NOMO-1 treated with DMSO at 0.1 percent for 48 hours (cell line): ENCODE measurements around the gene PARVA.

Experiments used
- DNase-seq: peaks from one replicate; lab custom pipeline; 2025; ENCODE audit not compliant: unreplicated experiment; lab: John Stamatoyannopoulos, UW

Gene PARVA

DNA sequence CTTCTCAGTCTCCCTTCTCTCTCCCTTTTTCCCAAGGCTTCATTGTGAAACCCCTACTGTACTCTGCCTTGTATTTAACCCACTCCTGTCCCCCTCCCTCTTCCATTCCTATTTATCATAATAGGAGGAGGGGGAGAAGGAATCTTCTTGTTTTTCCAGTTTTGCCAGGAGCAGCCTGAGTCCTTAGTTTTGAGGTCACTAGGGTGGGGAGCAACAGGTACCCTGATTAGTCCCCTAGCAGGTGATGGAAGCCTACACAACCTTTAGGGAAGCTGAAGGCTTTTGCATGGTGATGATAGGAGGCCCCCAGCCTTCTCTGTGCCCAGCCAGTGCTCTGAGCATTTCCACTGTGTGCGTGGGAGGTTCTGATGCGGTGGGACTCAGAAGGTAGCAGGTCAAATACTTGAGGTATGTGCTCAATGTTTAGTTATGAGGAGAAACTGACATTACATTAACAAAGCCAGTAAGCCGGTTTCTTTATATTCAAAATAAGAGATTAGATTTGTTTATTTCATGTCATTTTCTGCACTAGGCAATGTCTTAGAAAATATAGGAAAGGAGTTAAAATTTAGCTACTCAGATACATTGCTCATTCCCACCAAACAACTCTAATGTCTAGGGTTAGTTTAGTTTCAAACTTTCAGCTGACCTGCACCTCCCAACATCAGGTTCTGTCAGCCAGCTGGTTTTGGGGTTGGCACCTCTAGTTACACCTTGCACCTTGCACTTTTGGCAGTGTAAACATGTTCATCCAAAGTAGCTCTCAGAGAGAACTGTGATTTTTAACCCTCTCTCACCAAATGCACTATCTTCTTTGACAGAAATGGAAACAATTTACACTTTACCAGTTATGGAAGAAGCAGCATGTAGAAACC lies 26.0 kb downstream of the PARVA start:
- no peak for DNase-seq

DNA sequence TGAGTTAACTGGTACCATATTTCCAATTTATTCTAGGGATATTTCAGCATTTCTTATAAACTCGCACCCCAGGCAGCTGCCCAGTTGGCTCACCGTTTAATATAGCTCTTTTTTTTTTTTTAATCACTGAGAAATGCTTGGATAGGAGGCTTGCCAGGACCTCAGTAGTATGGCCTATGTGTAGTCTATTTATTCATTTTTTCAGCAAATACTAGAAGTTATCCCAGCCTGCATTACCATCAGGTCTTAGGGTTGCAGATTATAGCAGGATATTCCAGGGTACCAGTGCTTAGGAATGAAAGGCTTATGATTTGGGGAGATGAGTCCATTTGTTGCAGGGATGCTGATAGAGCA lies 26.6 kb downstream of the PARVA start:
- DNase-seq = no peak

DNA sequence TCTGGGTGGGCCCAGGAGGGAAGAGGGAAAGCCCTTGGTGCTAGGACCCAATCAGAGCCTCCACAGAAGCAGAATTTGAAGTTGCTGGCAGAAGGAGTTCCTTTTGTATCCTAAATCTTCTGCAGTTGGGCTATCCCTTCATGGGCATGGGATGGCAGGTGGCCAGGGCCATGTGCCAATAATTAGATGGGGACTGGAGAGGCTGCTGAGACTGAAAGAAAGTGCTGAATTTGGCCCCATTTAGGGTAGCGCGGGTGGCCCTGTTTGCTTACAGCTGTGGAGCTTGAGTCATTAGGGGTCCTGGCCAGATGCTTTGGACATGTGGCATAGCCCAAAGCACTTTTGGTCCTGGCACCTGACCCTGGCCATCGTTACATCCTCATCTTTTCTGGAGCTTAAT lies 27.1 kb downstream of the PARVA start:
- DNase-seq = no peak

DNA sequence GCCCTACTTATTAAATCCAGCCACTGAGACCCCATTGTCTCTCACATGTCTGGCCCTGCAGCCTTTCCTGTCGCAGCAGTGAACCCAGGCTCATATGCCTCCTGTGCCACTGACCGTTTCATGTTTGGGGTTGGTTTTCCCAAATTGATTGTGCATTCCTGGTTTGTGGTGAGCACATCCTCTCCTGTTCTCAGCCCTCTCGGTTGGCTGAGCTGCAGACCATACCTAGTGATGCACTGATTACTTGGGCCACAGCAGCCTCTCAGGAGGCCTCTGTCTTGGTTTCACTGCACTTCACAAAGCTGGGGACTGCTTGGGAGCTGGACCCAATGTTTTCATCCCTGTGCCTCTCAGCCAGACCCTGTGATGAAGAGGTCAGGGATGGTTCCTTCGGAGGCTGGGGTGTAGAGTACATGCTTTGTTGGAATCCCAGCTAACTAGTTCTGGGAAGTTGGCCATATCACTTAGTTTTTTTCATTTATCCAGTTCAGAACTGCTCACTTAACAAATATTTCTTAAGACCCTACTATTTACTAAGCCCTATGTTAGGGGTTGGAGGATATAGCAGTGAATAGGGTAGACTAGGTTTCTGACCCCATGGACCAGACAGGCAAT lies 30.9 kb downstream of the PARVA start:
- no peak for DNase-seq

DNA sequence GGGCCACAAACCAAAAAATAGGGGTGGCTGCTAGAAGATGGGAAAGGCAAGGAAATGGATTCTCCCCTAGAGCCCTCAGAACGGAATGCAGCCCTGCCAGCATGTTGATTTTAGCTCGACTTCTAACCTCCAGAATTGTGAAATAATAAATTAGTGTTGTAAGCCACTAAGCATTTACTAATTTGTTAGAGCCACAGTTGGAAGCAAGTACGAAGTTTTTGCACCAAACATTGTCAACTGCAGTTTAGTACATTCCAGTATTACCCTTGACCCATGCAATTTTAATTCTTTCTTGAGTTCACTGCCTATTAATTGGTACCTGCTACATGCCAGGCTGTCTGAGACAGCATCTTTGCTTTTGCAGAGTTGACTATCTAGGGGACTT lies 32.2 kb downstream of the PARVA start:
- DNase-seq = no peak

DNA sequence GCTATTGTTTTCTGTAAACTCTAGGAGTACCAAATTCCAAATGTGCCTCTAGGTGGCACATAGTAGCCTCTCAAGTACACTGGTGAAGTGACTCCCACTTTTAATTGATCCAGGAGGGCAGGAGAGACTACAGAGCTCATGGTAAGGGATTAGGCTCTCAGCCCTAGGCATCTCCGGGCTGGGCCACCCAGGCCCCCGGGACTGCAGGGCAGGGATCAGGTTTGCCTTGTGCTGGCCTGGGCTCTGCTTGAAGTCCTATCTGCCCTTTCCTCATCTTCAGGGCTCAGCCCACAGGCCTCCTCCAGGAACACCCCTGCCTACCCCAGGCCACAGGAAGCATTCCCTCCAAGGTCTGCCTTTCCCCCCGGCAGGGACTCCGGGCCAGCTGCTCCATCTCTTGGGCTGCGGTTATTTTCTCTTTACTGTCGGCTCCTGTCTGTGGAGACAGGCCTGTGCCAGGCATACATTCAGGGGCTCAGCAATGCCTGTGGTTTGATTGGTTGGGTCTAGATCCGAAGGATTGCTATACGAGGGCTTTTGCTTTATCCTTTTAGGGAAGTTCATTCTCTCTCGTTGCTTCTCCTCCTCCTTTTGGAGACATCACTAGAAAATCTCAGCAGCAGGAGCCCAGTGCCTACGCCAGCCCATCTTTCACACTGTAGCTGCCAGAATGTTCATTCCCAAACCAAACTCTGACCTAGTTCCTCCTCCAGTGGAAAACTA lies 32.8 kb downstream of the PARVA start:
- DNase-seq = no peak

DNA sequence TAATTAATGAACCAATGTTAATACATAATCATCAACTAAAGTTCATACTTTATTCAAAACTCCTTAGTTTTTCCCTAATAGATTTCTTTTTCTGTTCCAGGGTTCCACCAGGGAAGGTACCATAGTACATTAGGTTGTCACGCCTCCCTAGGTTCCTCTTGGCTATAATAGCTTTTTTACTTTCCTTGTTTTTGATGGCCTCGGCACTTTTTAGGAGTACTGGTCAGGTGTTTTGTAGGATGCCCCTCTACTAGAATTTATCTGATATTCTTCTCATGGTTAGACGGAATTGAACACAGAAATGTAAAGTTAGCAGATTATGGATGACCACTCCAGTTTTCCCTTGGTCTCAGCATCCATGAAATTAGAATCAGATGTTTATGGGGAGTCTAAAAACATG lies 34.0 kb downstream of the PARVA start:
- DNase-seq = no peak

DNA sequence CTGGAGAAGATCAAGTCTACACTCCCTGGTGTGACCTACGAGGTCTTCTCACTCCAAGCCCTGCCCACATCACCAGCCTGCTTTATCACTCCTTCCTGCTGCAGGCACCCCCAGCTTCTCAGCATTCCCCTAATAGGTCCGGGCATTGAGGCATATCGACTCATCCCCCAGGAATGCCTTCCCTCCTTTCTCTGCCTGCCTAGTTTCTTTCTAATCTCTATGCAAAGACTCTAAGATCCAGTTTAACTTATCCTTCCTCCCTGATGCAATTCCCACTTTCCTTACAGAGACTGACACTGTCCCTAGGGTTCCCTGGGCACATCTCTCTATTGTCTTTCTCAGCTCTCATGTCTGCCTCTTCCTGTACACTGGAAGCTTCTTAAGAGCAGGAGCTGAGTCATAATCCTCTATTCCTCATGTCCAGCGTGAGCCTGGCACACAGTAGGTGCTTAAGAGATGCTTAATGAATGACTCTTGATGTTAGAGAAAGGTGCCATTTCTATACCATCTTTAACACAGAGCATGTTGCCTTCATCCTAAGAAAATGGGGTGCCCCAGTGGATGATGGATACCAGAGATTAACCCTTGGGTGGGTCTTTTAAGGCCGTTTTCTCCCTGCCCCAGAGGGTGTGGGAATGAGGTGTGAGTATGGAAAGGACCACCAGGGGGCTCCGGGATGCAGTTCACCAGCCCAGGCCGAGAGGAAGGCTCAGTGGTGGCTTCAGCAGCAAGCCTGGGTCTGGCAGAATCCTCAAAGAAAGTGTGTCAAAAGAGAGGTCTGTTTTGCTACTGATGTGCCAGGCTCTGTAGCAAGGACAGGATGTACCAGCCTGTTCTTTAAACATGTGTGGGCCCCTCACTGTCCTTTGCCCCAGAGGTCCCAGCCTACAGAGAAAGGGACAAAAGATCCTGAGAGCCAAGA lies 34.7 kb downstream of the PARVA start:
- peak; percentile 26 for DNase-seq

DNA sequence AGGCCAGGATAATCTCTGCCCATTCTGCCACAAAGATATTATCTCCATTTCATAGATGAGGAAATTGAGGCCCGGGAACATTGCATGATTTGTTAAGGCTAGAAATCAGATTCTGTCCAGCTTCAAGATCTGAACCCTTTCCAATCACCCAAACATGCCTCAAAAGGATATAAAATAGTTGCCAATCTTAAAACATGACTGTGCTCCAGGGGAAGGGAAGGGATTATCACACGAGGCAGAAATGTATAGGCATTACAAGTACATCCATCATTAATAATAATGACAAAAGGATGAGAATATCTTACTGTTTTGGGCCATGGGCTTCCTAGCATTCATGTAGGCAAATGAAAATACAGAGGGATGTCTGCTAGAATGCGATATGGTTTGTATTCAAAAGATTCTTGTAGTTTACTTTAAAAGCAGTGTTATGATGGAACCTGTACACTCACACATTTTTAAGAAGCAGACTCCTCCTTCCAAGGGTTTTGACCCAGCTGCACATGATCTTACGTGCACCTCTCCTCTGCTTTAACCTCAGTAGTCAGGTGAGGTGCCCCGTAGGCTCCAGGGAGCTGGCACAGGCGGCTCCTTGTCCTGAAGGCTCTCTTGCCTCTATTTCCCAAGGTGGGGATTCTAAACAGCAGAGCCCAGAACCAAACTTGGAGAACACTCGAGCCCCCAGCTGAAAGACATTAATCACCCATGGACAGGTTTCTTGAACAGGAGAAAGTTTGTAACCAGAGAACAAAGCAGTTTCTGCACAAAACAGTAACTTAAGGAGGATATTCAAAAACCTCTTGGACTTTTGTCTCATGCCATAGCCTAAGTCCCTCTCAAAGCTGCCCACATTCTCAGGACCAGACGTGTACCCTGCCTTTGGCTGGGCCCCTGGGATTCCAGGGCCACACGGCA lies 36.0 kb downstream of the PARVA start:
- no peak for DNase-seq

DNA sequence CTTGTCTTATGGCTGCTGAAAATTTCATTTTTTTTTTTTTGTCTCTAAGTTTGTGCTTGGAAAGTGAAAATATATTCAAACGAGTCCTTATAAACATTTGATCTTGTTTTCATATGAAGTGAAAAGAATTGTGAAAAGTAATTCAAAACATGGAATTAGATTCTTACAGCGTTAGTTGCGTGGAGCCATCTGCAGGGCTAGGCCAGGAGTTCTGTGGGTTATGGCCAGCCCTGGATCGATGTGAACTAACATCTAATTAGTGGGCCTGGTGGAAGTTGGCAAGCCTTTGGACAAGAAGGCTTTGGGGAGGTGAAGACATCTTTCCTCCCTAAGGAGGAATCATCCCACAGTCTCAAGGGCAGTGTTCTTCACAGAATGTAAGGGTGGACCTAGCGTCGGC lies 37.2 kb downstream of the PARVA start:
- no peak for DNase-seq

DNA sequence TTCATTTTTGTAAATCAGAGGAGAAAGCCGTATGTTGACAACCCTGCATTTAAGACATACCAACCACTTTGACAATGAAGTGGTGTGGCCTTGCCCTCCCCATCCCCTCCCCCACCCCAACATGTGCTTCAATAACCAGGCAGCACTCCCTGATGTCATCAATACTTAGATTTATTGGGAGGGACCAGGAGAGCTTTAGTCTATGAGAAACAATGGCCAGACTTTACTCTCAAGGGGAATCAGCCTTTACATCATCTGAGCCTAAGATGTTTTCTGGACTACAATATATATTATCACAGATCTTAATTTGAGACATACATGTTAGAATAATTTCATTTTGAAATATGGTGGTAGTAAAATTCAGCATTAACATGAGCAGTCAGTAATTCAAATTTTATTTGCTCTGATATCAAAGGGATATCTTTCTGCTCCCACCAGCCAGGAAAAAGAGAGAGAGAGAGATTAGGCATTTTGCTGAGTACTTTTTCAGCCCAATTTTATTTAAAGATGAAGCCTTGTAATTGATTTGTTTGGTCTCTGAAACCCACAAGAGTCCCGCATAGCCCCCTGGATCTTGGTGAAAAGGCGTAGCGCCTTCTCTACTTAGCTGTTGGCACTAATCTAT lies 38.1 kb downstream of the PARVA start:
- DNase-seq = no peak

DNA sequence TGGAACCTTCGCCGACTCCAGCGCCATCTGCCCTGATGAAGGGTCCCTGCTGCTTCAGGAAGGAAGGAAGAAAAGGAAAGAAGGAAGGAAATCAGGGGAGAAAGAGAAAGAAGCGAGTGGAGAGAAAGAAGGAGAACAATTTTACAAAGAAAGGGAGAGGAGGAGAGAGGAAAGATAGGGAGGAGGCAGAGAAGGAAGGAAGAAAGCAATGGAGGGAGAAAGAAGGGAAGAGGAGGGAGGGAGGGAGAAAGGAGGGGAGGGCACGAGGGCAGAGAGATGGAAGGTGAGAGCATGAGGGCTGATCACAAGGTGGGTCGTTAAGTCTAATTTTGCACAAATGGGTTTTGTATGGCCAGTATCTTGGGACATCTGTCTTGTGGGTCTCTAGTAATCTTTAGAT lies 39.2 kb downstream of the PARVA start:
- DNase-seq = no peak

DNA sequence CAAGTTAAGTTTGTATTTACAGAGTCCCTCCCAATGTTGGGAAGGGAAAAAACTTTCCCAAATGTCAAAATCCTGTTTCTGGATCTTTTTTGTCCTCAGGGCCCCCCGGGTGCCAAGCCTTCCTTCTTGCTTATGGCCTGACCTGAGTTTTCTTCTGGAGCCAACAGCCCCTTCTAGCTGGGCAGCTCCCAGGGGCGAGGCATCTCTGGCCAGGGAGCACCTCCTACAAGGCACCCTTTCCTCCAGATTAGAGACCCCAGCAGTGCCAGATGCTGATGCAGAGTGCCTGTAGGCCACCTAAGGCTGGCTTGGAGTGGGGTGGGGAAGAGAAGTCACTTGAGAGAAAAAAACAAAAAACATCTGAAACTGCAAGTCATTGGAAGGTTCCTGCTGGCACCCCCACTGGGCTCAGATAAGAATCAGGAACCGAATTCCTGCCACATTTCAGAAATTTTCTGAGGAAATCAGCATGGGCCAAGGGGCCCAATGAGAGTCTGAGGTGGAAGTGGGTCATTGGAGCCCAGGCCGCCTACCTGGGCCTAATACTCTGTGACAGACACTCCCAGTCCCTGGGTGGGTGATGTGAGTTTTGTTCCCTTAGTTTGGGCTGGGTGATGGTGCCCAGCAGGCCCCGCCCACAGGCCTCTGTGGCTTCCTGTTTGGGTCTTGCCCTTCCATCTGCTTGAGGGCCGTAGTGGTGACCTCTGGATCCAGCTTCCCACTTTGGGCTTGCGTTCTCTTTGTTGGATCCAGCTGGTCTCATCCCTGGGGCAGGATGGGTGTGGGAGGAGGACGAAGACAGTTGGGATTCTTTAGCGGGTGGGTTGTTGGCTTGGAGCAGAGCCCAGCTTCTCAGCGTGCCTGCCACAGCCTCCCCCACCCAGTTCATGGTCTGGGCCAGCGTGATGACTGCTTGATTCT lies 40.6 kb downstream of the PARVA start:
- DNase-seq = no peak

DNA sequence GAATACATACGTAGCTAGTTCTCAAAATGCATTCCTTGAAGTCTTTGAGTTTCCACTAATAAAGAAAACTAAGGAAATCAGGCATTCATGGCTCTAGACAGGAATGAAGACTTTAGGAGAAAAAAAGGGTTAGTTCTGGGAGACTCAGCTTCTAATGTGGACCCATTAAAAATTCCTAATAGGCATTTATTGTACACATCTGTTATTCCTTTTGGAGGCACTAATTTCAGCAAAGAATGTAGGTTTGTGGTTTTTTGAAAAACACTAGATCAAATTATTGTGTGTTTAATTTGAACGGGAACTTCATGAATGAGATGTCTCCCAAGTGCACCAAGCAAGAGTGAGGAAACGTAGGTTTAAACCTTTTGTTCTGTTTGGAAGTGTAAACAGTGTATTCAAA lies 42.7 kb downstream of the PARVA start:
- no peak for DNase-seq

DNA sequence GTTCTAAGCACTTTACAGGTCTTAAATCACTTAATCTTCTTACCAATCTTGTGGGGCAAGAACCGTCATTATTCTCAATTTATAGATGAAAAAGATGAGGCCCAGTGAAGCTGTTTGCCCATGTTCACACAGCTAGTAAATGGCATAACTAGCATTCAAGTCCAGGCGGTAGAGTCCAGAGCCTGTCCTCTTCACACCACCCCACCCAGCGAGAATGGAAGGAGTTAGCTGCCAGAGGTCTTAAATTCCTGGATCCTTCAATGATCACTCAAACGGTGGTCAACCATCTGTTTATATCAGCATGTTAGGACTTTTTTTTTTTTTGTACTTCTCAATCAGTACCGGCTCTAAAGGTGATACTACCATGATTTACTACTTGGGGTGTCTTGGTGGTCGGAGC lies 43.3 kb downstream of the PARVA start:
- no peak for DNase-seq

DNA sequence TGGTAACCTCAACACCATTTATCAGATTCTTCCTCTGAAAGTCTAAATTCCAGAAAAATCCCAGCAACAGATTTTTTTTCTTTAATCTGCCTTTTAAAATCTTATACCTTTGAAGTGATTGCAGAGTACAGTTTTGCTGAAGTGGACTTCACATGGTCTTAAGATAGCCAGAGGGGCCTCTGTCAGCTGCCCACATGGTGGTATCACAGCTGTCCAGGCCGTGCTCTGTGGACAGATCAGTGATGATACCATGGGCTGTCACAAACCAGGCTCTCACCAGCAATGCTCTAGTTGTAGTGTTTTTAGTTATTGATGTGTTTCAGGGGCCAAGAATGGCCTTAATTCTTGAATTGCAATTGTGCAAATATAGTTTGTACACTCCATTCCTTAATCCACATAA lies 44.0 kb downstream of the PARVA start:
- no peak for DNase-seq

DNA sequence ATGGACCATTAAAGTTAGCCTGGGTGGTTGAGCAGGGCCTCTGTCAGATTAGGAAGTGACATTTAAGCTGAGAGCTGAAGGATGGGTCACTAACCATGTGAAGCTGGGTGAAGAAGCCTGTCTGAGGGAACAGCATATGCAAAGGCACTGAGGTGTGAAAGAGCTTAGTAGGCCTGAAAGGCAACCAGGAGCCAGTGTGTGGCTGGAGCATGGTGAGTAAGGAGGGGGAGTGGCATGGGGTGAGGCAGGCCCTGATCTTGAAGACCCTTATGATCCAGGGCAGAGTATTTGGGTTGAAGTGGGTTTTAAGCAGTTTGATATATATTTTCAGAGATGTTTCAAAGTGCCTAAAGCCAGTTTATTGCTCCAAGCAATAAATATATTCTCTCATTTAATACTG lies 48.8 kb downstream of the PARVA start:
- DNase-seq = no peak

DNA sequence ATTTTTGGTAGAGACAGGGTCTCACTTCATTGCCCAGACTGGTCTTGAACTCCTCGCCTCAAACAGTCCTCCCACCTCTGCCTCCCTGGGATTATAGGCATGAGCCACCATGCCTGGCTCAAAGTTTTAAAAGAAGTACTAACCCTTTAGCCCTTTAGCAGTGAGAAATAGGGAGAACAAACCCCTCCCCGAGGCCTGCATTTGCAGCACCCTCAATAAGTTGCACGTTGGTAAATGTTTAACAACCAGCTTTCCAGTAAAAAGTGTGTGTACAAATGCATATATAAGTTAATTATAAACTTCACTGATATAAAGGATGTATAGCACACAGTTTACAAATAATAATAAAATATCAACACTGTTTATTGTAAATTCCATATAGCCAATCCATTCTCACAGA lies 51.8 kb downstream of the PARVA start:
- DNase-seq = no peak

DNA sequence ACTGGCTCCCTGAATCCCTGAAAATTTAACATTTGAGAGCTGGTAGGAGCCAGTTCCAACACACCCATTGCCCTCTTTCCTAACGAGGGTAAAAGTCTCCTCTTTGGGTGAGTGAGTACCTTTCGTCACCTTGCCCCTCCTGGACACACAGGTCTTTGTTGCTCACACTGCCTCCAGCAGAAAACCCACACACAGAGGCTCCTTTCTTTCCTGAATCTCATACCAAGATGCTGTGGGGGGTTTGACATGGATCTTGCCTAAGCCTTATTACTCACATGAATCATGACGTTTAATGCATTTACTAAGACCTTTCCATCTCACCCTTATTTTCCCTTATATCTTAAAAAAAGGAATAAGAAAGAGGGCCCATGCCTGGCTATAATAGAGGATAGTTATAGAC lies 53.0 kb downstream of the PARVA start:
- DNase-seq = no peak
